ENCODE measurements around the gene OXER1. TPM values are rescaled to one million over a fixed set of nuclear protein-coding genes. Genes with fewer than 3 reads are reported as not detected.
A peak's percentile ranks its signal among the peaks of the same experiment; 100 is the strongest.

OXER1 gene
- polyA plus RNA-seq, 1 experiment, result 0.27 TPM

DNA sequence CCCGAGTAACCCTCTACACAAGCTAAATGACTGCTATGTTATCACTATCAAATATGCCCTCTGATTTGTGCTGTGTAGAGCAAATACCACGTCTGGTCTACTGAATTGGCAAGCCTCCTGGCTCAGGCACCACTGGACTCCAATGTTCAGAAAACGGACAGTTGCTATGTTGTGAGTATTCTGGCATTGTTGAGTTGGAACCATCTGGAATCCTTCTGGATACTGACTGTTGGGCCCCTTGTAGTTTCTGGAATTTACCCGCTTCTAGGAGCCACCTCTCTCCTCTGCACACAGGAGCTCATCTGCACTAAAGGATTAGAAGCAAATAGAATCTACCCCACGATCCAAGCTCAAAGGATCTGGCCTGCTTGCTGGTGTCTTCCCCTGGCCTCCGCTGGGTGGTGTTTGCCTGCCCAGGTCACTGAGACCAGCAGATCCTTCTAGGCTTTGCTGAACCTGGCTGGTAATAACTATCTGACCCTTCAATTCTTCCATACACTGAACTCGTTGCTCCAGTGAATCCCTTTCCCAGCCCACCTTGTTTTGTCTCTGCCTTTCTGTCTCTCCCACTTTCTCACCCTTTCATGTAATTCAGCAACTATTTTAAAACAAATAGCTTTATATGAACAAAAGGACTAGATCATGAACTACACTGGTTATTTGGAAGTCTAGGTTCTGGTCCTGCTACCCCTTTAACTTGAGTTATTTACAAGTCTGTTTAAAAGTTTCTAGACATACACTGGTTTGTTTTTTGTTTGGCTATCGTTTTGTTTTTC is 30.5 kb upstream of the OXER1 start:
- ChIA-PET POLR2A (interaction anchor here (1.1 kb wide), 1 partner anchor 16 kb away, joined by 5 read pairs; no protein-coding TSS in a partner anchor), CTCF (interaction anchor here (0.6 to 1.8 kb wide), 3 partner anchors 16 to 1154 kb away, joined by 4 to 8 read pairs (median 5); no protein-coding TSS in a partner anchor)
- Histone ChIP-seq H3K27me3 (ENCODE audit: control insufficient read depth, insufficient read depth, low read length) (peaks cover 12% of the 10 kb centered on the region), H3K27ac (ENCODE audit: low read depth, low read length) (no peak overlapping the region), H3K9me3 (ENCODE audit: control insufficient read depth, insufficient read depth, low read length) (peaks cover 3% of the 10 kb centered on the region; the same call in 1 of the 2 replicates), H3K4me3 (ENCODE audit: low read depth, low read length) (no peak overlapping the region)
- peak; percentile 31; the same call in 1 of the 2 replicates for TF ChIP-seq CTCF (IDR thresholded peaks at IDR 0.05; ENCODE audit: low read depth, low read length)
- no peak for DNase-seq (ENCODE audit: low read depth, low spot score)

GRCh38 chr2:42793334-42794270 is 29.7 kb upstream of the OXER1 start:
- CTCF ChIA-PET, result interaction anchor here (0.6 to 1.8 kb wide), 3 partner anchors 17 to 1154 kb away, joined by 4 to 8 read pairs (median 5); no protein-coding TSS in a partner anchor
- POLR2A ChIA-PET, result interaction anchor here (1.1 kb wide), 1 partner anchor 17 kb away, joined by 5 read pairs; no protein-coding TSS in a partner anchor
- 0 out of 2 replicates have a peak overlapping the region, but pooled peaks have one; percentile 4 for H3K4me3 ChIP-seq (ENCODE audit: low read depth, low read length)
- peaks cover 3% of the 10 kb centered on the region; the same call in 1 of the 2 replicates for H3K9me3 ChIP-seq (ENCODE audit: control insufficient read depth, insufficient read depth, low read length)
- peaks cover 12% of the 10 kb centered on the region for H3K27me3 ChIP-seq (ENCODE audit: control insufficient read depth, insufficient read depth, low read length)
- no peak for TF ChIP-seq CTCF (IDR thresholded peaks at IDR 0.05; ENCODE audit: low read depth, low read length)
- DNase-seq (ENCODE audit: low read depth, low spot score), result no peak
- H3K27ac ChIP-seq (ENCODE audit: low read depth, low read length), result no peak overlapping the region

DNA sequence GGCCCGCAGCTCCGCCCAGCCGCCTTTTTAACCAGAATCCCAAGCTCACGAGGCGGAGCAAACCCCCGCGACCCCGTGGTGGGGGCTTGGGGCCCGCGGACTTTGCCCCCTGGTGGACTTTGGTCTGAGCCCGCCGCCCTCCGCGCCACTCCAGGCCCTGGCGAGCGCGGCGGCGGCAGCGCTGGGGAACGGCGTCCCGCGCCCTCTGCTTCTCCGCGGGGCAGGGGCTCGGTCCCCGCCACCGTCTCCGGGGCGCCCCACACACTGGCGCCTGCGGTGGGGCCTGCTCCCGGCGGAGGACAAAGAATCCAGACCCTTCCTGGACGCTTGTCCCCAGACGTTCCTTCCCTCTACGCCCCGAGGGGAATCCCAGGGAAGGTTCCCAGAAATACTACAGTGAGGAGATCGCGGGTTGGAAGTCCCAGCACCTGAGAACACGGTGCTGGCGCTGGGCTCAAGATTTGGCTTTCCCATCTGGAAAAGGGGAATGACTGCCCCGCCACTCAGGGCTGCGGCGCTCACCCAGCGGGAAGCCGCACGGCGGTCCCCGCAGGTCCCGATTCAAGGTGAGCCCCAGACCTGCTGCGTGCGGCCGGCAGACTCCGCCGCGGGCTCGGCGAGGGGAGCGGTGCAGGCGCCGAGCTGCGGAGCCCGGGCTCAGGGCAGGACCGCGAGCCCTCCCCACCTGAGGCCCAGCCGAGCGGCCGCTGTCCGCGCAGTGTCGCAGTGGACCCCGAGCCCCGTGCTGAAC is 28.8 kb upstream of the OXER1 start, which contains the start of gene HAAO:
HAAO (minus strand) TSS at position 1 of the 751 bp plus-strand sequence. CDS start 47 bp downstream, outside the sequence.
- no peak for TF ChIP-seq CTCF (IDR thresholded peaks at IDR 0.05; ENCODE audit: low read depth, low read length)

GRCh38 chr2:42792087-42792582 is 28.2 kb upstream of the OXER1 start:
- peaks cover 14% of the 10 kb centered on the region for H3K27me3 ChIP-seq (ENCODE audit: control insufficient read depth, insufficient read depth, low read length)
- DNase-seq (ENCODE audit: low read depth, low spot score), result no peak
- TF ChIP-seq CTCF (IDR thresholded peaks at IDR 0.05; ENCODE audit: low read depth, low read length), result no peak
- CTCF ChIA-PET, result interaction anchor here (0.5 to 0.6 kb wide), 2 partner anchors 15 to 880 kb away, joined by 6 to 13 read pairs; no protein-coding TSS in a partner anchor
- no peak overlapping the region for H3K27ac ChIP-seq (ENCODE audit: low read depth, low read length)
- H3K9me3 ChIP-seq (ENCODE audit: control insufficient read depth, insufficient read depth, low read length), result peaks cover 3% of the 10 kb centered on the region; the same call in 1 of the 2 replicates
- POLR2A ChIA-PET, result interaction anchor here (0.6 to 1.8 kb wide), 2 partner anchors 18 to 102 kb away, joined by 3 to 8 read pairs; no protein-coding TSS in a partner anchor
- H3K4me3 ChIP-seq (ENCODE audit: low read depth, low read length), result peak overlapping the region; percentile 40

More for the DNA sequence above, 28.8 kb upstream of the OXER1 start, which contains the start of gene HAAO:
- Histone ChIP-seq H3K27ac (ENCODE audit: low read depth, low read length) (no peak within 1 kb of the TSS), H3K4me3 (ENCODE audit: low read depth, low read length) (peak within 1 kb of the TSS; percentile 40), H3K27me3 (ENCODE audit: control insufficient read depth, insufficient read depth, low read length) (peaks cover 14% of the 10 kb centered on the region), H3K9me3 (ENCODE audit: control insufficient read depth, insufficient read depth, low read length) (peaks cover 3% of the 10 kb centered on the region; the same call in 1 of the 2 replicates)
- DNase-seq (ENCODE audit: low read depth, low spot score), result no peak
- POLR2A ChIA-PET, result interaction anchor here (1.8 kb wide), 1 partner anchor 17 kb away, joined by 8 read pairs; no protein-coding TSS in a partner anchor
- CTCF ChIA-PET, result no interaction called here

Measured in AG04450 (cell line).